Measurements from ENCODE around the gene NUDT22.

Gene NUDT22

GRCh38 chr11:64229744-64230170, 3.7 kb downstream of the NUDT22 start:
- no peak for DNase-seq

- peak; percentile 91 to 99 for DNase-seq
Measured at GRCh38 chr11:64230171-64230984, 4.3 kb downstream of the NUDT22 start, which contains the start of gene DNAJC4. TSS of gene DNAJC4 (plus strand) at chr11:64230548. CDS start at chr11:64230855, 307 bp downstream.

GRCh38 chr11:64230985-64231365, 4.9 kb downstream of the NUDT22 start:
- DNase-seq, result no peak

GRCh38 chr11:64231546-64231945, 5.5 kb downstream of the NUDT22 start:
- no peak for DNase-seq

- no peak for DNase-seq
Measured at GRCh38 chr11:64232182-64232966, 6.3 kb downstream of the NUDT22 start.

GRCh38 chr11:64232967-64233315, 6.9 kb downstream of the NUDT22 start:
- no peak for DNase-seq

GRCh38 chr11:64233913-64234586, 8.0 kb downstream of the NUDT22 start, which contains the start of gene VEGFB:
TSS of gene VEGFB (plus strand) at chr11:64234584. CDS start at chr11:64234834, 250 bp downstream.
- DNase-seq, result peak in 1 of 2 experiments; percentile 88

GRCh38 chr11:64234647-64235379, 8.7 kb downstream of the NUDT22 start:
- DNase-seq, result peak in 1 of 2 experiments; percentile 83

GRCh38 chr11:64235437-64236161, 9.5 kb downstream of the NUDT22 start:
- DNase-seq, result no peak

GRCh38 chr11:64237484-64237951, 11.4 kb downstream of the NUDT22 start:
- peak; percentile 63 to 79 for DNase-seq

- no peak for DNase-seq
Measured at GRCh38 chr11:64238076-64238475, 12.0 kb downstream of the NUDT22 start.

- DNase-seq, result no peak
Measured at GRCh38 chr11:64238999-64239398, 12.9 kb downstream of the NUDT22 start.

GRCh38 chr11:64239662-64240434, 13.8 kb downstream of the NUDT22 start:
- no peak for DNase-seq

- DNase-seq, result peak; percentile 93 to 99
Measured at GRCh38 chr11:64240435-64241240, 14.6 kb downstream of the NUDT22 start, which contains the start of gene FKBP2. TSS of gene FKBP2 (plus strand) at chr11:64241095. CDS start at chr11:64242388, 1,293 bp downstream.

GRCh38 chr11:64241241-64241490, 15.1 kb downstream of the NUDT22 start:
- peak; percentile 95 to 100 for DNase-seq

- DNase-seq, result peak; percentile 59 to 72
Measured at GRCh38 chr11:64241491-64242374, 15.7 kb downstream of the NUDT22 start.

- DNase-seq, result no peak
Measured at GRCh38 chr11:64243236-64243854, 17.3 kb downstream of the NUDT22 start.

GRCh38 chr11:64244107-64244506, 18.0 kb downstream of the NUDT22 start:
- no peak for DNase-seq

- no peak for DNase-seq
Measured at GRCh38 chr11:64244966-64245365, 18.9 kb downstream of the NUDT22 start.

Measured in NCI-H526 (cell line).